Fibroblast of lung (primary cell): ENCODE measurements around the gene NUTM1. TPM values are rescaled to one million over a fixed set of nuclear protein-coding genes. Genes with fewer than 3 reads are reported as not detected.

ENCODE experiments used
- DNase-seq, 2 donors: peaks; one replicate each; pipeline versions ENCODE4 v3.0.0 to v3.0.0-alpha.2; 2010; ENCODE audit warnings: low read depth in 2 of 2
- H2AFZ ChIP-seq: 2 replicates; pipeline ENCODE4 v1.5.1; 2012; ENCODE audit warnings: low read length, control low read depth, inconsistent platforms
- H3K27ac ChIP-seq: 2 replicates; pipeline ENCODE4 v1.5.1; 2011; ENCODE audit warnings: low read length, control low read depth; ENCODE audit not compliant: insufficient read depth
- H3K27me3 ChIP-seq: 2 replicates; pipeline ENCODE4 v1.5.1; 2011; ENCODE audit warnings: mild to moderate bottlenecking, low read length; ENCODE audit not compliant: control insufficient read depth, insufficient read depth
- H3K36me3 ChIP-seq: 2 replicates; pipeline ENCODE4 v1.5.1; 2011; ENCODE audit warnings: low read length; ENCODE audit not compliant: control insufficient read depth, insufficient read depth
- H3K4me1 ChIP-seq: 2 replicates; pipeline ENCODE4 v1.5.1; 2011; ENCODE audit warnings: low read length; ENCODE audit not compliant: control insufficient read depth, insufficient read depth; ENCODE audit errors: extremely low read depth
- H3K4me2 ChIP-seq: 2 replicates; pipeline ENCODE4 v1.5.1; 2011; ENCODE audit warnings: low read length, control low read depth; ENCODE audit not compliant: insufficient read depth; ENCODE audit errors: extremely low read depth
- H3K4me3 ChIP-seq, 4 experiments: fragments of 200-600 bp in 1 of 4; sonication (generic) in 1 of 4; replicated peaks in 1 of 4; 2 replicates each; pipeline ENCODE4 v1.5.1; 2011 to 2016; ENCODE audit warnings: low read length in 4 of 4, low read depth in 3 of 4, mild to moderate bottlenecking in 3 of 4, control low read depth in 2 of 4, inconsistent platforms in 1 of 4, mixed read lengths in 1 of 4; ENCODE audit not compliant: insufficient read depth in 1 of 4; ENCODE audit errors: control extremely low read depth in 1 of 4
- H3K79me2 ChIP-seq: 2 replicates; pipeline ENCODE4 v1.5.1; 2012; ENCODE audit warnings: mild to moderate bottlenecking, low read length, inconsistent platforms; ENCODE audit not compliant: control insufficient read depth, insufficient read depth
- H3K9ac ChIP-seq: 2 replicates; pipeline ENCODE4 v1.5.1; 2011; ENCODE audit warnings: mild to moderate bottlenecking, low read length, control low read depth; ENCODE audit not compliant: insufficient read depth
- H3K9me3 ChIP-seq: 2 replicates; pipeline ENCODE4 v1.5.1; 2012; ENCODE audit warnings: low read depth, low read length; ENCODE audit not compliant: control insufficient read depth, insufficient read depth
- H4K20me1 ChIP-seq: 2 replicates; pipeline ENCODE4 v1.5.1; 2011; ENCODE audit warnings: low read length; ENCODE audit not compliant: control insufficient read depth, insufficient read depth; ENCODE audit errors: extremely low read depth
- EZH2 ChIP-seq: IDR thresholded peaks from 2 replicates; pipeline ENCODE4 v1.5.1; 2012; ENCODE audit warnings: low read length, control low read depth, mild to moderate bottlenecking; ENCODE audit errors: missing control alignments
- polyA plus RNA-seq, 2 donors: library from polyadenylated mRNA; depleted of rRNA in 1 of 2; stranded (reverse) in 1 of 2; unstranded in 1 of 2; fragments of >200 nt; gene quantifications; 2 replicates each; pipeline ENCODE4 v1.2.1, GENCODE V29; 2011 to 2012; ENCODE audit warnings: missing spikeins in 1 of 2
- total RNA-seq: library from RNA; depleted of rRNA; stranded (reverse); fragments of >200 nt; gene quantifications from 2 replicates; pipeline ENCODE4 v1.2.1, GENCODE V29; 2014
- TF ChIP-seq, protein P1 (sequence below), 2 donors: IDR thresholded peaks in 1 of 2; conservative IDR thresholded peaks in 1 of 2; 1 replicate in 1 of 2; 2 replicates in 1 of 2; pipeline ENCODE4 v1.5.1; 2011 to 2012; ENCODE audit warnings: low read length in 2 of 2, control low read depth in 1 of 2, inconsistent platforms in 1 of 2, low read depth in 1 of 2, mild to moderate bottlenecking in 1 of 2

NUTM1 gene
- total and polyA plus RNA-seq, 2 donors (not counting 1 experiment from before 2014, with no cell fraction given) = not detected

DNA sequence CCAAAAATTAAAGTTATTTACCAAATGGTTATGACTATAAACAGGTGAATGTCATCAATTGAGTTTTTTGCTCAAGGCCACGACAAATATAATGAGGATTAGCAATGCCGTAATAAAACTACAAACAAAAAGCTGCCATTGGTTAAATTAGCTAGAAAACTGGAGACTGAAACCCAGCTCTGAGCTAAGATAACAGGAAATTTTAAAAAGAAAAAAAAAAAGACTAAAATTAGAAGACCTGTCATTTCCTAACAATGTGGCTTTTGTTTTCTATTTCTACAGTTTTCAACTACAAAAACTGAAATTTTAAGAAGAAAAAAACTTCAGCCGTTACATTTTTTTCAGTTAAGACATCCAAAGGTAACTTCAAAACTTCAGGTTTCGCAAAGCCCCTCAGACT, 15.2 kb upstream of the NUTM1 start:
- Histone ChIP-seq H3K4me3 (no peak overlapping the region), H3K36me3 (no peaks in the 10 kb centered on the region), H3K4me1 (no peaks in the 10 kb centered on the region), H3K9ac (no peak overlapping the region), H4K20me1 (no peaks in the 10 kb centered on the region), H3K4me2 (no peak overlapping the region), H3K79me2 (no peaks in the 10 kb centered on the region), H2AFZ (no peak overlapping the region), H3K27ac (no peak overlapping the region), H3K9me3 (no peaks in the 10 kb centered on the region), H3K27me3 (no peaks in the 10 kb centered on the region)
- DNase-seq = no peak
- TF ChIP-seq, protein P1, sequence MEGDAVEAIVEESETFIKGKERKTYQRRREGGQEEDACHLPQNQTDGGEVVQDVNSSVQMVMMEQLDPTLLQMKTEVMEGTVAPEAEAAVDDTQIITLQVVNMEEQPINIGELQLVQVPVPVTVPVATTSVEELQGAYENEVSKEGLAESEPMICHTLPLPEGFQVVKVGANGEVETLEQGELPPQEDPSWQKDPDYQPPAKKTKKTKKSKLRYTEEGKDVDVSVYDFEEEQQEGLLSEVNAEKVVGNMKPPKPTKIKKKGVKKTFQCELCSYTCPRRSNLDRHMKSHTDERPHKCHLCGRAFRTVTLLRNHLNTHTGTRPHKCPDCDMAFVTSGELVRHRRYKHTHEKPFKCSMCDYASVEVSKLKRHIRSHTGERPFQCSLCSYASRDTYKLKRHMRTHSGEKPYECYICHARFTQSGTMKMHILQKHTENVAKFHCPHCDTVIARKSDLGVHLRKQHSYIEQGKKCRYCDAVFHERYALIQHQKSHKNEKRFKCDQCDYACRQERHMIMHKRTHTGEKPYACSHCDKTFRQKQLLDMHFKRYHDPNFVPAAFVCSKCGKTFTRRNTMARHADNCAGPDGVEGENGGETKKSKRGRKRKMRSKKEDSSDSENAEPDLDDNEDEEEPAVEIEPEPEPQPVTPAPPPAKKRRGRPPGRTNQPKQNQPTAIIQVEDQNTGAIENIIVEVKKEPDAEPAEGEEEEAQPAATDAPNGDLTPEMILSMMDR (conservative IDR thresholded peaks at IDR 0.05 in 1 of 2, IDR thresholded peaks at IDR 0.05 in 1 of 2; ENCODE audit: low read depth in 1 of 2, low read length in 2 of 2) = no peak
- TF ChIP-seq EZH2 = no peak

DNA sequence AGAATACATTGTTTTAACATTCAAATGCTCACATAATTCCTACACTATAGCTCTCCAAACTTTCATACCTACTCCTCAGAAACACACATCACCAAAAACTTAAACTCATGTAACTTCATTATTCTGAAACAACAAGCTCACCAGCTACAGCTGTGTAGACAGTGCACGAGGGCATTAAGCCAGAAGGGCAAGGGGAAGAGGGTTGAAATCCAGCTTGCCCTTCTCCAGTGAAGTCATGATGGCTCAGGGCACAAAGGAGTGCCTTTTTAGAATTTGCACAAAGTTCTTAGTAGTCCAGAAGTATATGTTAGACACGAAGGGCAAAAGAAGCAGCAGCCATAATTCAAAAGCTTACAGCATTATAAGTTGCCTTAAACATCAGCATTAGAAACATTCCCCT, 14.1 kb upstream of the NUTM1 start:
- H3K9me3 ChIP-seq = no peaks in the 10 kb centered on the region
- H2AFZ ChIP-seq = no peak overlapping the region
- H3K27ac ChIP-seq = no peak overlapping the region
- no peak overlapping the region for H3K4me3 ChIP-seq
- no peaks in the 10 kb centered on the region for H3K4me1 ChIP-seq
- no peak overlapping the region for H3K4me2 ChIP-seq
- TF ChIP-seq, protein P1 (conservative IDR thresholded peaks at IDR 0.05 in 1 of 2, IDR thresholded peaks at IDR 0.05 in 1 of 2; ENCODE audit: low read depth in 1 of 2, low read length in 2 of 2) = no peak
- no peak for TF ChIP-seq EZH2
- no peaks in the 10 kb centered on the region for H3K27me3 ChIP-seq
- no peaks in the 10 kb centered on the region for H4K20me1 ChIP-seq
- H3K9ac ChIP-seq = no peak overlapping the region
- H3K36me3 ChIP-seq = no peaks in the 10 kb centered on the region
- no peaks in the 10 kb centered on the region for H3K79me2 ChIP-seq
- no peak for DNase-seq

DNA sequence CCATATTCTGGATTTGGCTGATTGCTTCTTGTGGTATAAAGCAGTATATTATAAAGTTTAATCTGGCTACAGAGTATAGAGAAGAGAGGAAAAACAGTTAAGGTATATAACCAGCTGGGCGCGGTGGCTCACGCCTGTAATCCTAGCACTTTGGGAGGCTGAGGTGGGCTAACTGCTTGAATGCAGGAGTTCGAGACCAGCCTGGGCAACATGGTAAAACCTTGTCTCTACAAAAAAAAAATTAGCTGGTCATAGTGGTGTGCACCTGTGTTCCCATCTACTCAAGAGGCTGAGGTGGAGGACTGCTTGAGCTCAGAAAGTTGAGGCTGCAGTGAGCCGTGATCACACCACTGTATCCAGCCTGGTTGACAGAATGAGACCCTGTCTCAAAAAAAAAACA, 12.8 kb upstream of the NUTM1 start:
- no peaks in the 10 kb centered on the region for H4K20me1 ChIP-seq
- no peaks in the 10 kb centered on the region for H3K36me3 ChIP-seq
- no peak for DNase-seq
- H3K4me2 ChIP-seq = no peak overlapping the region
- peaks cover 2% of the 10 kb centered on the region for H3K4me1 ChIP-seq
- no peak overlapping the region for H3K9ac ChIP-seq
- no peak overlapping the region for H3K4me3 ChIP-seq
- no peak overlapping the region for H2AFZ ChIP-seq
- TF ChIP-seq, protein P1 (conservative IDR thresholded peaks at IDR 0.05 in 1 of 2, IDR thresholded peaks at IDR 0.05 in 1 of 2; ENCODE audit: low read depth in 1 of 2, low read length in 2 of 2) = no peak
- no peak for TF ChIP-seq EZH2
- H3K27ac ChIP-seq = no peak overlapping the region
- H3K27me3 ChIP-seq = no peaks in the 10 kb centered on the region
- no peaks in the 10 kb centered on the region for H3K79me2 ChIP-seq
- no peaks in the 10 kb centered on the region for H3K9me3 ChIP-seq
